ENCODE data around the gene AOPEP.
"Not testable (repeated sequence)": the region's sequence is repeated elsewhere in the genome, so short reads cannot be mapped to it uniquely, and the experiment has no call there.

The AOPEP gene

DNA sequence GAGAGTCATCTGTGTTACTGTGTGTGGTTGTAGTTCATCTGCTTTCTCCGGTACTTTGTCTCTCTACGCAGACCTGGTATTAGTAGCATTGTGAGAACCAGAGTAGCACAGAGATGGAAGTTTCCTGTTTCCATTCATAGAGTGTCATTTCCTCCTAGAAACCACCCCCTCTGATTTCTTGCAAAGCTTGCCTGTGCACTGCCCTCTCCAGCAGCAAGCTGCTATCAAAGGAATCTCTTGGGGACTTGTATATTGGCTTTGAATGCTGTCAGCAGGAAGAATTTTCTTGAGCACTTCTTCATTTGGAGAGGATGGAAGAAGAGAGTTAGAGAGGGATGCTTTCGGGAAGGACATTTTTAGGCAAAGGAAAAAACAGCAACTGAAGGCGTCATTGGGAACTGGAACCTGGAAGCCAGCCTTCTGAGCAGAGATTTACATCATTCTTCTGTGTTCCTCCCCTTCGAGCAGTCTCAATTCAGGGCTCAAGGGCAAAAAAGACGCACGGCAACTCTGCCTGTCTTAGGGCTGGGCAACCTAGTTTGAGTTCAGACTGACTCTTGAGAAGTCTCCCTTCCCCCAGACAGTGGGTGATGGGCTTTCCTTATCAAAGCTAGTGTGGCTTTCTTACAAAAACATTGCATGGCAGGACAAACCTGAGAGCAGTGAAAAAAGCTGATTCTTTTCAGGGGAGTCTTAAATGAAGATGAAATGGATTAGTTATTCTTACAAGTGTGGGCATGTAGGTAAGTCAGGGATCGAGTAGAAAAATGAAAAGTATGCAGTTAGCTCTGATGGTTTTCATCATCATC, 226.3 kb downstream of the AOPEP start:
- DNase-seq (ENCODE audit: low read depth, low spot score), result no peak

DNA sequence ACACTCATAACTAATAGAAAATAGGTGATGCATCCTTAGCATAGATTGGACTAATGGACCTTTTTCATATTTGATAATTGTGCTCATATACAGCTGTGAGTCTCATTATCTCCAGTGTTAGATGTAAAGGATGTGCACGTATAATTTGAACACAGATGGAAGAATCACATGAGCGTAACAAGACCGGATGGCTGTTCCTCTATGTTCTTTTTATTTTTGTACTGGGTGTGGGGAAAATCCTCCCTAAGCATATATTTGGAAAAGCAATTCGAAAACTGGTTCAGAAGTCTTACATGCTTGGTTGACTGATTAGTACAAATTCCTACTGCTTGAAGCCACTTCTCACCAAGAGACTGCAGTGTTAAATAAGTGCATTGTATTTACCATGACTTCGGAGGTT, 230.2 kb downstream of the AOPEP start:
- DNase-seq (ENCODE audit: low read depth, low spot score), result no peak

DNA sequence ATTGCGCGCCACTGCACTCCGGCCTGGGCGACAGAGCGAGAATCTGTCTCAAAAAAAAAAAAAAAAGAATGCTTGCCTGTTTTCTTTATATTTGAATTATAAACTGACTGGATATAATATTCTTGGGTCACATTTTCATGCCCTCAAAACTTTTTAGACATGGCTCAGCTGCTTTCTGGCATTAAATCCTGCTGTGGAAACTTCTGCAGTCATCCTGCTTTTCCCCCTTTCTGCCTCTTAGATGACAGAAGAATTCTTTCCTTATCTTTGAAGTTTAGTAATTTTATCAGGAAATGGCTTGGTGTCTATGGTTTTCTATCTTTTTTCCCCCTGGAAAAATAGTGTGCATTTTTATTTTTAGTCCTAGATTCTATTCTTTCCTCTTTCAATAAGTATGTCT, 234.5 kb downstream of the AOPEP start:
- DNase-seq (ENCODE audit: low read depth, low spot score), result no peak

DNA sequence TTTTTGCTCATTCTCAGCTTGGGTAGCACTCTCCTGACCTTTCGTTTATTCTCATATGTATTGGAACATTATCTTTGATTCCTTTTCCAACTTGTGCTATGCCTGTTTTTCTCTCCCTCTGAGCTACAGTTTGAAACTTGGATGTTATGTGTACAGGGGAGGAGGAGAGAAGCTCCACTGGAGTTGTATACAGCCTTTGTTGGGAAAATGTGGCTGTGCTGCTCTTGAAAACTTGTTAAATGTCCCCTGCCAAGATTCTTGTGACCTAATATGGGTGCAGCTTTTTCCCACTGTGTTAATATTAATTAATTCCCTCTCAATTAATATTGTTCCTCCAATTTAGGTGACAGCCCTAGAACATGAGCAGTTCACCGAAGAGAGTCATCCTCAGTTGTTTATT, 235.4 kb downstream of the AOPEP start:
- DNase-seq (ENCODE audit: low read depth, low spot score), result no peak

DNA sequence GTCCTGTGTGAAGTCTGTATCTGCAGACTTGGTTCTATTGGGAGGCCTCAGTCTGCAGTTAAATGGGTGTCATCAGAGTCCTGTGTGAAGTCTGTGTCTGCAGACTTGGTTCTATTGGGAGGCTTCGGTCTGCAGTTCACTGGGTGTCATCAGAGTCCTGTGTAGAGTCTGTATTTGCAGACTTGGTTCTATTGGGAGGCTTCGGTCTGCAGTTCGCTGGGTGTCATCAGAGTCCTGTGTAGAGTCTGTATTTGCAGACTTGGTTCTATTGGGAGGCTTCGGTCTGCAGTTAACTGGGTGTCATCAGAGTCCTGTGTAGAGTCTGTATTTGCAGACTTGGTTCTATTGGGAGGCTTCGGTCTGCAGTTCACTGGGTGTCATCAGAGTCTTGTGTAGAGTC, 239.1 kb downstream of the AOPEP start:
- DNase-seq (ENCODE audit: low read depth, low spot score), result not testable (repeated sequence)

DNA sequence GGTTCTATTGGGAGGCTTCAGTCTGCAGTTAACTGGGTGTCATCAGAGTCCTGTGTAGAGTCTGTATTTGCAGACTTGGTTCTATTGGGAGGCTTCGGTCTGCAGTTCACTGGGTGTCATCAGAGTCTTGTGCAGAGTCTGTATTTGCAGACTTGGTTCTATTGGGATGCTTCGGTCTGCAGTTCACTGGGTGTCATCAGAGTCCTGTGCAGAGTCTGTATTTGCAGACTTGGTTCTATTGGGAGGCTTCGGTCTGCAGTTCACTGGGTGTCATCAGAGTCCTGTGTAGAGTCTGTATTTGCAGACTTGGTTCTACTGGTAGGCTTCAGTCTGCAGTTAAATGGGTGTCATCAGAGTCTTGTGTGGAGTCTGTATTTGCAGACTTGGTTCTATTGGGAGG, 239.5 kb downstream of the AOPEP start:
- not testable (repeated sequence) for DNase-seq (ENCODE audit: low read depth, low spot score)

DNA sequence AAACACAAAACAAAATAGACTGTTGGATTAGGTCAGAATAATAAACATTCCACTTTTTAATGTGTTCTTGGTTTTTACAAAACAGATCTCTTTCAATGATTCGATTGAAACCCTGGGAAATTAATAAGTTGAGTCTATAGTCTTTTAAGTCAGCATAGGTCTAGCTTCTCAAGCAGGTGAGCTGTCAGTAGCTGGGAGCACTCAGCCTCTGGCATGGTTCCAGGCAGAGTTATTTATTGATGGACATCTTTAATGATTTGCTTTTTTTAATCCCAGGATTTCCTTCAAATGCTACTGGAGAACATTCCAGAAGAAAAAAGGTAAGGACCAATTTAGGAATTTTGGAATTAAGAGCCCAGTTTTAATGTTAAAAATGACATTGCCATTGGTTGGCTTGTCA, 241.0 kb downstream of the AOPEP start:
- DNase-seq (ENCODE audit: low read depth, low spot score), result no peak

DNA sequence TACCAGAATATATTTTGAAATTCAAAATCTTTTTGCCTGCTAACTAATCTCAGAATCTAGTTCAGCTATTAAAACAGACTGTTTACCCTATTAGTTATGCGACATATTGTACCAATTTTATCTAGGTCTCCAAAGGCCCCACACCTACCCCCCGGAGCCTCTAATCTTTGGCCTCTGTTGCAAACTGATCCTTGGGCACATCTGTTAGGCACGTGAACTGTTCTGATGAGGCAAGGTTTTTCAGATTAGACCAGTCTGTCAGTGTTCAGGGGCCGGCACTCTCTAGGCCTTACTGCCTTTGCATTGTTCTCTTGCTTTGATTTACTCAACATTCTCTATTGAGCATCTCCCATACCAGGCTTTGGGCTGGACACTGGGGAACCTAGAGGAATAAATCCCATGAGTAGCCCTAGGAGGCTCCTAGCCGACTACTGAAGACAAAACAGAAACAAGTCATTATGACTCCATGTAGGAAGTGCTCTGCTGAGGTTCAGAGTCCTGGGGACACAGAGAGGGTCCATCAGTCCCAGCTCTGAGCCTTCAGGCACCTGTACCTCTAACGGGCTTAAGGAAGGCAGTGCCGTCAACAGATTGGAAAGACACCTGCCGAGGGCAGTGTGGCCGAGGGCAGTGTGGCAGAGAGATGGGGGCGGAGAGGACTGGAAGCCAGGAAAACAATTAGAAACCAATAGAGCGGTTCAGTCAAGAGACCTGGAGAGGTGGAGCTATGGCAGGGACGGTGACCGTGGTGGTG, 245.1 kb downstream of the AOPEP start:
- DNase-seq (ENCODE audit: low read depth, low spot score), result no peak

DNA sequence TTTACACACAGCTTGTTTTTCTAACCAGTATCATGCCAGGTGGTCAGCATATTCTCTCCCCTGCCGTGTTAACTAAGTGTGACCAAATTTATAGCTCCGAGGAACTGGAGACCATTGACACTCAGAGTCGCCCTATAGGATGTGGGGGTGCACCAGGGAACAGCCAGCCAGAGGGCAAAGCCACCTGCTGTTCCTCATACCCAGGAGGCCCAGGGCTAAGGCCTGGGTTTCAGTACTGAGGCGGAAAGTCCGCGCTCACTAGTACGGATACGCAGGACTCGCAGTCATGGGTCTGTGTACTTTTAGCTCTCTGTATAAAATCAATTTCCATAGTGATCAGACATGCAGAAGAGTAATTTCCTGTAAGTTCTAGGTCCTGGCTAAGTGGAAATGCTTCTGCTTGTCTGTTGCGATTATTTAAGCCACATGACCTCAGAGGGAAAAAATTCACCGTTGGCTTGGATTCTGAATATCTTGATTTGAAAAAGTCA, 247.0 kb downstream of the AOPEP start:
- DNase-seq (ENCODE audit: low read depth, low spot score), result no peak

DNA sequence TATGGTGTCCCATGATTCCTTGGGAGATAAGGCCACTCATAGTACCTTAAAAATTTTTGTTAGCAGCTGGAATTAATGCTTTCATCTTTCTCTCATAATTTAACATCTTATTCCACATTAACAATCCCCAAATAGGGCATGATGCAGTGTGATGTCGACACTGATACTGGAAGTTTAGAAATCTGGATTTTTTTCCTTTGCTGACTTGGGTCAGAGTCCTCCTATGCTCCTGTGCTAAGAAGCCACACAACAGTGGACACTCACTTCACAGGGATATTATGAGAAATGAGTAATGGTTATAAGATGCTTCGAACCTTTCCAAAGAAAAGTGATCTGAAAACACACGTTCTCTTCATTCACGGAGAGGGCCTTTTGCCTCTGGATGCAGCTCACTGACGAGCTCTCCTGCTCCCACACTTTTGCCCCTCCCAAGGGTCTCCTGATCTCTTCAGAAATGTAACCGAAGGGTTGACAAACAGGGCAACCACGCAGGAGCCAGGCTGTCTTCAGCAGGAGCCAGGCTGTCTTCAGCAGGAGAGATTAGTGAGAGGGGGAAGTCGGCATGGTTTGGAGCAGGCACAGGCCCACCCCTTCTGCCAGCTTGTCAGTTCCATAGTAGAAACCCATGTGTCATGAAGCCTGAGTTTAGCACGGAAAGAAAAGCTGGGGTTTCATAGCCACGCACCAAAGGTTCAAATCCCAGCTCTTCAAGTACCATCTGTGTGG, 247.8 kb downstream of the AOPEP start:
- DNase-seq (ENCODE audit: low read depth, low spot score), result no peak

DNA sequence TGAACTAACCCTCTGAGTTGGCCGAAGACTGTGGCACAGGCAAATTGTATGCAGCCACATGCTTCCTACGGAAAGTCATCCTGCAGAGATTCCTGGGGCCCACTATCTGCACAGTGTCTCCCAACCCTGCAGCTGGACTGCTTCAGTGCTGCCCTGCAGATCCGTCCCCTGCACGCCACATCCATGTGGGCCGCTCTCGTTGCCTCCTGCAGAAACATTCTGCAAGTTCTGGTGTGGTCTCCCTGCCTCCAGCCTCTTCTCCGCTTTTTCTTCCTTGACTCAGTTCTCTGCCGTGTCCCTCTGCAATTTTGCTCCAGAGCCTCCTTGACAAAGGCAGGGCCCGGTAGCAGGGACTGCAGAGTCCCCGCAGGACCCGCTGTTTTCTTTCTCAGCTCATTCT, 249.0 kb downstream of the AOPEP start:
- no peak for DNase-seq (ENCODE audit: low read depth, low spot score)

DNA sequence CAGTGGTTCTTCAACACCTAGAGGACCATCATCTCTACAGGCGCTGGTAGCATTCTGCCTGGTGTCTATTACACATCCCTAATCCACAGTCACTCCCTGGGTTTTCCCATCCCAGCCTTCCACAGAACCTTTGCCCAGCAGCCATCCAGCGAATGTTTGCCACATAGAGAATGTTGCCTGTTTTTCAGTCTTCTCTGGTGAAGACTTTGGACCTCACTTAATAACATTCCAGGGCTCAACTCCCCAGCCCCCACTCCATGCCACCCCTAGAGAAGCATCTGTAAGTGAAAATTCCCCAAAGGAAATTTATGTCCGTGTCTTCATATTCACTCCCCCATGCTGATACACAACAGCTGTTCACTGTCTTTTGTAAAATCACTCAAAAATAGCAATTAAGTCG, 249.6 kb downstream of the AOPEP start:
- DNase-seq (ENCODE audit: low read depth, low spot score), result no peak

DNA sequence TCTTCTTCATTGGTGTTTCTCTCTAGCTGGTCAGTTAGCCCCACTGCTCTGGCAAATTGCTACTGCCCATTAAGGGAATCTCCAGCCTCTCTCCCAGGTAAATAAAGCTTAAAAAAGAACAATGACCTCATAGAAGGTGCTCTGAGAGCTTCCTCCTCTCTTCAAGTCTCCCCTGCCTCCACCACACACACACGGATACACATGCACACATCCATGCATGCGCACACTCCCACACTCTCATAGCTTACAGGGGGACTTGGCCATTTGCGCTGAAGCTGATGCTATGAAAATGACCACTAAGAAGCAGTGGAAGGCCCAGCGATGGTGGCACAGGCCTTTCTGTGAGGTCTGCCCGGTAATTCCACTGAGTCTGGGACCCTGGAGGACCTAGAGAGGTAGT, 250.9 kb downstream of the AOPEP start:
- DNase-seq (ENCODE audit: low read depth, low spot score), result no peak

DNA sequence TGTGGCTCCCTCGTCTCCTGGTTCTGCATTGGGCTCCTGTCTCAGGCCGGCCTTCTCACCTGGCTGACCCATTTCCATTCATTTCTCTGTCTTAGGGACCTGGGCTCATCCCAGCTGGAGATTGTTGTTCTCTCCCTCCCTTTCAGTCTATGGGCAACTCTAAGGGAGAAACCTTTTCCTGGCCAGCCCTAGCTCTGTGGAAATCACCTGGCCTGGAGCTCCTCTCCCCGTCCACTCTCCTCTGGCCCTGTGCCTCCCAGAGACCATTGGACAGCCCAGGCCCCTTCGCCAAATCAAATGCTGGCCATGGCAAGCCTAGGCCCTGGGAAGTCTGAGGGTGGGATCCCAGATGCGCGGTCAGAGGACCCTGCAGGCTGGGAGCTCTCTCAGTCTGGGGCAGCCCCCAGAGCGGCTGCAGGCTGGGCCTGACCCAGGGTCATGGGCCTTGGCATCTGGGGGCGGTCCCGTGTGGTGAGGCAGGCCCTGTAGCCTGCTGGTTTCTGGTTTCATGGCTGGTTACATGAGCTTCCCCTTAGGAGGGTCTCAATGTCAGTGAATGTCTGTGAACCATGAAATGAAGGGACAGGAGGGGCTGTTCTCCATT, 253.5 kb downstream of the AOPEP start:
- no peak for DNase-seq (ENCODE audit: low read depth, low spot score)

DNA sequence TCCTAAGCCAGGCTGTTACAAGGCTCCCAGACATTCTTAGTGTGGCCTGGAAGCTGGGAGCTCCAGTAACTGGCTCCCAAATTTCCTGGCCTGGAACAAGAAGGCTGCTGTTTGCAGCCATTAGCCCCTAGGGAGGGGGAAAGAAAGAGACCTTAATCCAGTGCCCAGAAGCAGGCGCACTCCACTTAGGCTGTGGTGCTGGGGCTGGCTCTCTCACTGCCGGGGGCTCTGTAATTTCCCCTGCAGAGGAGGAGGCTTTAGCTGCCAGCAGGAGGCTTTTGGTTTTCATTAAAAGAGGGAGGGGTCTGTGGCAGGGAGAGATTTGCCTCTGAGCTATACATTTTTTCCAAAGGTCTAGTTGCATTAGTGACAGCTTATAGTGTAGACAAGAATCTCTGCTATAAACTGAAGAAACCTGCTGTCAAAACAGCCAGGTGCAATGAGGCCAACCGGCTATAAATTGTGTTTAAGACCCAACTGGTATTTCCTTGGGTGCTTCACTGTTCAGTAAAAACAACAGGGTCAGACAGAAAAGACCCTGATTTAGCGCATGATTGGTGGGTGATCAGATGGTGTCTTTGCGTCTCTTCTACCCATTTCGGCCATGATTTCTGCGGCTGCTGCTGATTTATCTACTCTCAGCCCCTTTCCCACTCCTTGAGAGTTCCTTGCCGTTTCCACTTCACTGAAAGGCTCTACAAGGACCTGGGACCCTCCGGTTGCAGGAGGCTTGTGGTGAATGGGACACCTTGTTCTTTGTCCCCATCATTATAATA, 254.6 kb downstream of the AOPEP start:
- DNase-seq (ENCODE audit: low read depth, low spot score), result no peak

DNA sequence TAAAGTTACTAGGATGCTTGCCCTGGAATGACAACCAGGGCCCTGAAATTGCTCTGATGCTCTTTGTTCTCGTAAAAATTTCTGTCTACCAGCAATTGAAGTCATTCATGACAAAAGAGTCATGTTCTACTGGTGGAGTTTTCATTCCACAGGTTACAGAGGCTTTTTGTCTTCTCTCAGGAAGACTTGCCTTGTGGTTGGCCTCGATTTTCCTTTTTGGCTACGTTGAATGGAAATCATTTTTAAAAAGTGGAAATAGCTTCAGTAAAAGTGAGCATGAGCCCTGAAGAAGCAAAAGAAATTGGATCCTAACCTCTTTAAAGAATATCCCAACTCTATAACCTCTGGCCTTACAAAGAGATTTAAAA, 255.2 kb downstream of the AOPEP start:
- DNase-seq (ENCODE audit: low read depth, low spot score), result no peak

DNA sequence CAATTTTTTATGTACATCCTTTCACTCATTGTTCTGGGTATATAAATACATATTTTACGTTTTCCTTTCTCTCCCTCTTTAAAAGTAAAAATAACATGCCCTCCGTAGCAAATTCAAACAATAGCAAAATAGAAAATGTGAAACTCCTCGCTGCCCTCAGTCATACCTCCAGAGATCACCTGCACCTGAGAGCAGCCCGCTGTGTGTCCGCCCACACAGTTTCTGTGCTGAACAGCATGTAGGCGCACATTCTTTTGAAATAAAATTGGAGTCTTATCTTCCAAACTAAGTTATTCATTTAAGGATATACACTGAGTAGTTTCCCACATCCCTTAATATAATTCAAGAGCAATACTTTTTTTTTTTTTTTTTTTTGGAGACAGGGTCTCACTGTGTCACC, 255.7 kb downstream of the AOPEP start:
- DNase-seq (ENCODE audit: low read depth, low spot score), result no peak

DNA sequence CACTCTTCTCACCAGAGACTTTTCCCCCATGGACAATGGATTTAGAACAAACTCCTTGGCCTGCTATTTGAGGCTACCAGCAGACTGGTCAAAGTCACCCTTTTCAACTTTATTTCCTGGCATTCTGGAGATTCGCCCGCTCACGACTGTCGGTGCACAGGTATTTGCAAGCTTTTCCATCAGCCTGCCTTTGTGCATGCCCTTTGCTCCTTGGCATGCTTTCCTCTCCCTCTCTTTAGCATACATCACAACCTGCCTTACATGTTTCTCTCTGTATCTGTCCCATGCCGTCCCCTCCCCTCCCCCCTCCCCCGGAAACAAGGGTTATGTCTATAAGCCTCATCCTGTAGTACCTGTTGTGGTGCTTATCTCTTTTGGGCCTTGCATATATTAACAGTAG, 257.1 kb downstream of the AOPEP start:
- DNase-seq (ENCODE audit: low read depth, low spot score), result no peak

DNA sequence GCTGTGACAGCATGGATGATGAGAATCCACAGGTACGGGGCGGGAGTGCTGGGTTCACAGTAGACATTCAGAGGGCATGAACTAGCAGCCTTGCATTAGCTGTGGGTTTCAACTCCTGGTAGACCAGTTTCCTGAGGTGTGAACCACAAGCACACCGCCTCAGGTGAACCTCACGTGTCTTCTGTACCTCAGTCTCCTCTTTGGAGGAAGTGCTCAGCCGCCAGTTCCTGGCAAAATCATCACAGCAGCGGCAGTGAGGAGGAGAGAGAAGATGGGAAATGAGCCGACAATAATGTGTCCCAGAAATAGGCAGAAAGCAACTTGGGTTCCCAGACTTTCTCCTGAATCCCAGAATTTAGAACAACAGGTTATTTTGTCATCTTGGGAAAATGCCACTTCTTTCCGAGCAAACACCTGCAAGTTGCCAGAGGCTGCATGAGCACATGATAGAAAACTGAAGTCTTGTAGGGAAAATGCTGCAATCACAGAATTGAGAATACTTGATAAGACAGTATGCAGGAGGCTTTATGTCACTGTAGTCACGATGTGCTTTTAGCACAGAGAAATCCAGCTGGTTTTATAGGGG, 258.5 kb downstream of the AOPEP start:
- DNase-seq (ENCODE audit: low read depth, low spot score), result no peak

DNA sequence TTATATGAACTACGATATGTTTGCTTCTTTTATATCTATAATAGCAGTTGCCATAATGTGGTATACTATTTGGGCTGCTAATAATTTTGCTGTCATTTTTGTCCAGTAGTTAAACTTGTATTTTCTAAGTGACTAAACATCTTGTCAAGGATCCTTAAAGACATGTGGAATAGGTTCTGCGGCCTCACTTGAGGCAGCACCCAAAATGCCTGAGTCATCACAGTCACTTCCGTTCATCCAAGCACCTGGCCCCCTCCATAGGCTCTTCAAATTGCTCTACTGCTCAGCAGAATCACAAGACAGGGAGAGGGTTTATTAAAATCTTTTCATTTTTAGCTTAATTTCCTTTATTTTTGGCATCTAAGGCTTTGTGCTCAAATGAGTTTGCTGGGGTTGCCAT, 259.1 kb downstream of the AOPEP start:
- DNase-seq (ENCODE audit: low read depth, low spot score), result no peak

DNA sequence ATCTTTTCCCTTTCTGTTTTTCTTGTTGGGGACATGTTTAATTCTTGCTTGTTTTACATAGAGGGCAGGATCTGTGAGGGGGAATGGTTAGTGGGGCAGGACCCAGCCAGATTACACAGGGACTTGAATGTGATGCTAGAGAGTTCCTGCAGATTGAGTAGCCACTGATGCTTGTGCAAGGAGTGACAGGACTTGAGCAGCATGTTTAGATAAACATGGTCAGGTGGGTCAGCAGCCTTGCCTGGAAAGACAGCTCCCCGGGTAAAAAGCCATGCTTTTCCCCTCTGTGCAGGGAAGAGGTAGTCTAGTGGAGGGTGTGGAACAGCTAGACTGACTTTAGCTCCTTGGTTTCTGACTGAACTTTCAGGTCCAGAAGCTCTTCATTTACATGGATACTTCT, 261.2 kb downstream of the AOPEP start:
- no peak for DNase-seq (ENCODE audit: low read depth, low spot score)

All from smooth muscle cell of the brain vasculature (primary cell).